ENCODE measurements around the gene LRIT2. TPM values are rescaled to one million over a fixed set of nuclear protein-coding genes. Genes with fewer than 3 reads are reported as not detected.

LRIT2 gene
- not detected for total RNA-seq

GRCh38 chr10:84225427-84226173, at the start of gene LRIT2:
LRIT2 (minus strand) TSS chr10:84225544; CDS start chr10:84225520, 24 bp downstream.
- DNase-seq (ENCODE audit: low spot score) (no peak), ATAC-seq (ENCODE audit: insufficient number of reproducible peaks, low FRiP score, low read depth) (no peak)
- H3K36me3 ChIP-seq: no peaks in the 10 kb centered on the region
- H3K9me3 ChIP-seq: no peaks in the 10 kb centered on the region
- H3K4me3 ChIP-seq: no peak within 1 kb of the TSS
- no peaks in the 10 kb centered on the region for H3K4me1 ChIP-seq (ENCODE audit: control insufficient read depth in 1 of 2, low read depth in 2 of 2)
- TF ChIP-seq CTCF (IDR thresholded peaks at IDR 0.05): no peak
- H3K27ac ChIP-seq: no peak within 1 kb of the TSS
- H3K27me3 ChIP-seq (replicated peaks; ENCODE audit: insufficient read depth): no peaks in the 10 kb centered on the region

- no peak for TF ChIP-seq CTCF (IDR thresholded peaks at IDR 0.05)
- DNase-seq (ENCODE audit: low spot score): no peak
- Histone ChIP-seq H3K9me3 (no peaks in the 10 kb centered on the region), H3K27me3 (replicated peaks; ENCODE audit: insufficient read depth) (no peaks in the 10 kb centered on the region), H3K27ac (no peak overlapping the region), H3K4me3 (no peak overlapping the region), H3K36me3 (no peaks in the 10 kb centered on the region), H3K4me1 (ENCODE audit: control insufficient read depth in 1 of 2, low read depth in 2 of 2) (no peaks in the 10 kb centered on the region)
- ATAC-seq (ENCODE audit: insufficient number of reproducible peaks, low FRiP score, low read depth): no peak
These were observed 45.4 kb upstream of the LRIT2 start for GRCh38 chr10:84270708-84271107.

GRCh38 chr10:84269773-84270172, 44.4 kb upstream of the LRIT2 start:
- Histone ChIP-seq H3K27me3 (replicated peaks; ENCODE audit: insufficient read depth) (no peaks in the 10 kb centered on the region), H3K9me3 (no peaks in the 10 kb centered on the region), H3K4me3 (no peak overlapping the region), H3K27ac (no peak overlapping the region), H3K4me1 (ENCODE audit: control insufficient read depth in 1 of 2, low read depth in 2 of 2) (no peaks in the 10 kb centered on the region), H3K36me3 (no peaks in the 10 kb centered on the region)
- ATAC-seq (ENCODE audit: insufficient number of reproducible peaks, low FRiP score, low read depth) (no peak), DNase-seq (ENCODE audit: low spot score) (no peak)
- no peak for TF ChIP-seq CTCF (IDR thresholded peaks at IDR 0.05)

GRCh38 chr10:84269162-84269561, 43.8 kb upstream of the LRIT2 start:
- no peak overlapping the region for H3K4me3 ChIP-seq
- H3K27ac ChIP-seq: no peak overlapping the region
- DNase-seq (ENCODE audit: low spot score) (no peak), ATAC-seq (ENCODE audit: insufficient number of reproducible peaks, low FRiP score, low read depth) (no peak)
- H3K4me1 ChIP-seq (ENCODE audit: control insufficient read depth in 1 of 2, low read depth in 2 of 2): no peaks in the 10 kb centered on the region
- TF ChIP-seq CTCF (IDR thresholded peaks at IDR 0.05): no peak
- H3K9me3 ChIP-seq: no peaks in the 10 kb centered on the region
- no peaks in the 10 kb centered on the region for H3K27me3 ChIP-seq (replicated peaks; ENCODE audit: insufficient read depth)
- H3K36me3 ChIP-seq: no peaks in the 10 kb centered on the region

- Histone ChIP-seq H3K9me3 (no peaks in the 10 kb centered on the region), H3K27ac (no peak overlapping the region), H3K4me3 (no peak overlapping the region), H3K4me1 (ENCODE audit: control insufficient read depth in 1 of 2, low read depth in 2 of 2) (no peaks in the 10 kb centered on the region), H3K36me3 (no peaks in the 10 kb centered on the region), H3K27me3 (replicated peaks; ENCODE audit: insufficient read depth) (no peaks in the 10 kb centered on the region)
- DNase-seq (ENCODE audit: low spot score): no peak
- ATAC-seq (ENCODE audit: insufficient number of reproducible peaks, low FRiP score, low read depth): no peak
- TF ChIP-seq CTCF (IDR thresholded peaks at IDR 0.05): no peak
These were observed 42.3 kb upstream of the LRIT2 start for GRCh38 chr10:84267503-84268126.

All from thoracic aorta (tissue), 2 donors.